OCI-LY1 (cell line): ENCODE results near the gene KLHDC4.

Source experiments
- H2AFZ ChIP-seq: fragments of 200-600 bp; sonication (generic), shearing (Covaris generic); 2 replicates; pipeline ENCODE4 v1.6.0; 2014; ENCODE audit warnings: antibody characterized with exemption, mild to moderate bottlenecking, low read length
- H3F3A ChIP-seq: fragments of 200-600 bp; sonication (generic), shearing (Covaris generic); 2 replicates; pipeline ENCODE4 v1.6.0; 2014; ENCODE audit warnings: mild to moderate bottlenecking, antibody characterized with exemption, low read length, moderate library complexity; ENCODE audit not compliant: insufficient read depth
- H3K27ac ChIP-seq: fragments of 200-600 bp; sonication (generic); 2 replicates; pipeline ENCODE4 v1.5.1; 2014; ENCODE audit warnings: low read length, mixed run types, mild to moderate bottlenecking, low read depth; ENCODE audit not compliant: poor library complexity, severe bottlenecking
- H3K27me3 ChIP-seq: fragments of 200-600 bp; sonication (generic); 2 replicates; pipeline ENCODE4 v1.6.0; 2014; ENCODE audit warnings: antibody characterized with exemption, mild to moderate bottlenecking, low read length, moderate library complexity; ENCODE audit not compliant: insufficient read depth
- H3K36me3 ChIP-seq: fragments of 200-600 bp; sonication (generic); 2 replicates; pipeline ENCODE4 v1.6.1; 2014; ENCODE audit warnings: mild to moderate bottlenecking, antibody characterized with exemption, low read length, moderate library complexity, mixed read lengths; ENCODE audit not compliant: insufficient read depth
- H3K4me1 ChIP-seq: fragments of 200-600 bp; sonication (generic); 2 replicates; pipeline ENCODE4 v1.5.1; 2014; ENCODE audit warnings: mild to moderate bottlenecking, low read length, moderate library complexity; ENCODE audit not compliant: insufficient read depth, severe bottlenecking
- H3K4me2 ChIP-seq: fragments of 200-600 bp; sonication (generic), shearing (Covaris generic); 2 replicates; pipeline ENCODE4 v1.6.1; 2014; ENCODE audit warnings: low read length
- H3K4me3 ChIP-seq: fragments of 200-600 bp; sonication (generic); 2 replicates; pipeline ENCODE4 v1.5.1; 2014; ENCODE audit warnings: low read length, low read depth, mild to moderate bottlenecking, mixed read lengths; ENCODE audit not compliant: poor library complexity, severe bottlenecking
- H3K79me2 ChIP-seq: fragments of 200-600 bp; shearing (Covaris generic); 2 replicates; pipeline ENCODE4 v1.6.1; 2016; ENCODE audit warnings: mixed run types, low read length, mixed read lengths; ENCODE audit not compliant: insufficient read depth
- H3K9ac ChIP-seq: fragments of 200-600 bp; sonication (generic), shearing (Covaris generic); 2 replicates; pipeline ENCODE4 v1.6.1; 2014; ENCODE audit warnings: mild to moderate bottlenecking, low read length, mixed read lengths
- H3K9me2 ChIP-seq: fragments of 200-600 bp; sonication (generic), shearing (Covaris generic); 2 replicates; pipeline ENCODE4 v1.6.1; 2014; ENCODE audit warnings: low read depth, mild to moderate bottlenecking, low read length, mixed read lengths
- H3K9me3 ChIP-seq: fragments of 200-600 bp; shearing (Covaris generic); 2 replicates; pipeline ENCODE4 v1.6.1; 2014; ENCODE audit warnings: low read length, mixed read lengths
- H4K20me1 ChIP-seq: fragments of 200-600 bp; sonication (generic), shearing (Covaris generic); 2 replicates; pipeline ENCODE4 v1.6.0; 2016; ENCODE audit warnings: mild to moderate bottlenecking, low read length; ENCODE audit not compliant: insufficient read depth
- CTCF ChIP-seq: fragments of 200-600 bp; sonication (generic), shearing (Covaris generic); IDR thresholded peaks from 2 replicates; pipeline ENCODE4 v1.5.1; 2017; ENCODE audit warnings: mild to moderate bottlenecking, antibody characterized with exemption, low read length, moderate library complexity, mixed read lengths
- EZH2 ChIP-seq: fragments of 200-600 bp; sonication (generic), shearing (Covaris generic); IDR thresholded peaks from 2 replicates; pipeline ENCODE4 v1.8.0; 2017; ENCODE audit warnings: borderline replicate concordance, mixed run types, mild to moderate bottlenecking, antibody characterized with exemption, low read length, moderate library complexity, mixed read lengths

The KLHDC4 gene

GRCh38 chr16:87746178-87746577 is 19.6 kb downstream of the KLHDC4 start:
- H4K20me1 ChIP-seq, result no peaks in the 10 kb centered on the region
- no peaks in the 10 kb centered on the region for H3K9me2 ChIP-seq
- H3K9ac ChIP-seq, result no peak overlapping the region
- peaks cover 2% of the 10 kb centered on the region for H3K4me1 ChIP-seq
- H3K79me2 ChIP-seq, result peaks cover 17% of the 10 kb centered on the region; the same call in 1 of the 2 replicates
- H2AFZ ChIP-seq, result no peak overlapping the region
- H3K4me3 ChIP-seq, result no peak overlapping the region
- TF ChIP-seq EZH2 (no peak), CTCF (no peak)
- no peak overlapping the region for H3K4me2 ChIP-seq
- no peaks in the 10 kb centered on the region for H3K27me3 ChIP-seq
- H3K36me3 ChIP-seq, result peaks cover 97% of the 10 kb centered on the region
- H3K27ac ChIP-seq, result no peak overlapping the region
- no peaks in the 10 kb centered on the region for H3K9me3 ChIP-seq
- H3F3A ChIP-seq, result no peaks in the 10 kb centered on the region

- Histone ChIP-seq H4K20me1 (no peaks in the 10 kb centered on the region), H3K36me3 (peaks cover 97% of the 10 kb centered on the region), H3K79me2 (peaks cover 17% of the 10 kb centered on the region; the same call in 1 of the 2 replicates)
Observed at GRCh38 chr16:87744750-87745514, 20.9 kb downstream of the KLHDC4 start.

DNA sequence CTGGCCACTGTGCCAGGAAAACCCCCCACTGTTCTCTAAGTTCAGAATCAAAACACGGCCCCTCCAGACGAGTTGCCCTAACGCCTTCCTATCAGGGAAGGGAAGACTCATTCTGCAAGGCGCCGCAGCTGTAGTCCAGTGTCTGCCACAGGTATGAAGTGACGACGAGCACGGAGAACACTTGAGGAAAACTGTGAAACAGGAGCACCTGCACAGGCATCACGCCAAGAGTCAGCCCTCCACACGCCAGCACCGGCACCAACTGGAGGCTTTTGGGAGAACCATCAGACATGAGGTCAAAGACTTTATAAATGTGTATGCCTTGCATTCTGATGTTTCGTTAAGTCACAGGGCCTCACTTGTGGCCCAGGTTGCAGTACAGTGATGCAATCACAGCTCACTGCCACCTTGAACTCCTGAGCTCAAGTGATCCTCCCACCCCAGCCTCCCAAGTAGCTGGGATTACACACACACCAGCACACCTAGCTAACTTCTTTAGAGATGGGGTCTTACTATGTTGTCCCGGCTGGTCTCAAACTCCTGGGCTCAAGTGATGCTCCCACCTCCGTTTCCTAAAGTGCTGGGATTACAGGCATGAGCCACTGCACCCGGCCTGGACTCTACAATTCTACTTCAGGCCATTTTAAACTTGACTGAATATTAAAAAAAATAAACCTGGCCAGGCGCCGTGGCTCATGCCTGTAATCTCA is 22.9 kb downstream of the KLHDC4 start:
- H3K36me3 ChIP-seq, result peaks cover 88% of the 10 kb centered on the region
- H3K9me2 ChIP-seq, result no peaks in the 10 kb centered on the region
- H3K27me3 ChIP-seq, result no peaks in the 10 kb centered on the region
- no peak overlapping the region for H3K9ac ChIP-seq
- no peaks in the 10 kb centered on the region for H3F3A ChIP-seq
- no peak overlapping the region for H3K4me2 ChIP-seq
- no peak for TF ChIP-seq EZH2
- no peak for TF ChIP-seq CTCF
- peaks cover 17% of the 10 kb centered on the region; the same call in 1 of the 2 replicates for H3K79me2 ChIP-seq
- no peak overlapping the region for H3K4me3 ChIP-seq
- H3K27ac ChIP-seq, result peak overlapping the region; percentile 71
- no peak overlapping the region for H2AFZ ChIP-seq
- H3K9me3 ChIP-seq, result no peaks in the 10 kb centered on the region
- H4K20me1 ChIP-seq, result no peaks in the 10 kb centered on the region
- peaks cover 15% of the 10 kb centered on the region for H3K4me1 ChIP-seq

More at GRCh38 chr16:87744750-87745514, 20.9 kb downstream of the KLHDC4 start:
- TF ChIP-seq EZH2 (no peak), CTCF (no peak)
- Histone ChIP-seq H3K27ac (no peak overlapping the region), H3K4me2 (no peak overlapping the region), H3K9ac (no peak overlapping the region), H3K4me1 (peaks cover 15% of the 10 kb centered on the region), H3K9me2 (no peaks in the 10 kb centered on the region), H2AFZ (no peak overlapping the region), H3K9me3 (no peaks in the 10 kb centered on the region), H3F3A (no peaks in the 10 kb centered on the region), H3K4me3 (no peak overlapping the region), H3K27me3 (no peaks in the 10 kb centered on the region)
